GM19239 (cell line): ENCODE results near the gene RMI2.

Experiments
- DNase-seq: peaks from one replicate; pipeline ENCODE4 v3.0.0; 2011; ENCODE audit warnings: low spot score; ENCODE audit not compliant: insufficient read length
- FAIRE-seq: peaks from 2 replicates; lab custom pipeline; 2011; peaks lifted over from hg19 to GRCh38; lab: Jason Lieb, UNC

Gene RMI2

DNA sequence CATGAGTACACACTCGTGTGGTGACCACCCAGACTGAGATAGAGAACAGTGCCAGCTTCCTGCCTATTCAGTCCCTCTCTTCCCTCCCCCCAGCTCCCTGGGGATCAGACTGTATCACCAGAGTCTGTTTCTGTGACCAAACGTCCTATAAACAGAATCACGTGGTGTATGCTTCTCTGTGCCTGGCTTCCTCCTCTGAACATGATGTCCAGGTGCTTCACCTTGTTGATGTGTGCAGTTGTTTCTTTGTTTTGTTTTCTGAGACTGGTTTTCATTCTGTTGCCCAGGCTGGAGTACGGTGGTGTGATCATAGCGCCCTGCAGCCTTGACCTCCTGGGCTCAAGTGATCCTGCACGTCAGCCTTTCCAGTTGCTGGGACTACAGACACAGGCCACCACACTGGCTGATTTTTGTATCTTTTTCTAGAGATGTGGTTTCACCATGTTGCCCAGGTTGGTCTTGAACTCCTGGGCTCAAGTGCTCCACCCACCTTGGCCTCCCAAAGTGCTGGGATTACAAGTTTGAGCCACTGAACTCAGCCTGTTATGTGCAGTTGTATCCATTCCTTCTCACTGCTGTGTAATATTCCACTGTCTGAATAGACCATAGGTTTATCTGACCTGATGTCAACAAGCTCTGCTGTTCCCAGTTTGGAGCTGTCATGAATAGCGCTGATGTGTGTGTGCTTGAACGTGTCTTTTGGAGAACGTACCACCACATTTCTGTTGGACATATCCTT lies 35.2 kb upstream of the RMI2 start:
- FAIRE-seq = peak; percentile 87
- DNase-seq = no peak

DNA sequence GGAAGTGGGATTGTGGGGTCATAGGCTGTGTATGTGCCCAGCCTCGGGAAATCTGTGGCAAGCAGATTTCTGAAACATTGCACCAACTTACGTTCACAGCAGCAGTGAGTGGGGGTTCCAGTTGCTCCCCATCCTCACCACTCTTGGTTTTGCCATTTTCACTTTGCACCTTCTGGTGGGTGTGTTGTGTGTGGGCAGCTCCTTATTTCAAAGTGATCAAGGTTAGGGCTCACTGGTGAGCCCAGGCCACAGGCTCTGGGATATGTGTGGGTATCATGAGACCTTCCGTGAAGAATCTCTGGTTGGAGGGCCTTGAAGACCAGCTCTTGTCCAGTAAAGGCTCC lies 34.7 kb upstream of the RMI2 start:
- FAIRE-seq (no peak), DNase-seq (no peak)

DNA sequence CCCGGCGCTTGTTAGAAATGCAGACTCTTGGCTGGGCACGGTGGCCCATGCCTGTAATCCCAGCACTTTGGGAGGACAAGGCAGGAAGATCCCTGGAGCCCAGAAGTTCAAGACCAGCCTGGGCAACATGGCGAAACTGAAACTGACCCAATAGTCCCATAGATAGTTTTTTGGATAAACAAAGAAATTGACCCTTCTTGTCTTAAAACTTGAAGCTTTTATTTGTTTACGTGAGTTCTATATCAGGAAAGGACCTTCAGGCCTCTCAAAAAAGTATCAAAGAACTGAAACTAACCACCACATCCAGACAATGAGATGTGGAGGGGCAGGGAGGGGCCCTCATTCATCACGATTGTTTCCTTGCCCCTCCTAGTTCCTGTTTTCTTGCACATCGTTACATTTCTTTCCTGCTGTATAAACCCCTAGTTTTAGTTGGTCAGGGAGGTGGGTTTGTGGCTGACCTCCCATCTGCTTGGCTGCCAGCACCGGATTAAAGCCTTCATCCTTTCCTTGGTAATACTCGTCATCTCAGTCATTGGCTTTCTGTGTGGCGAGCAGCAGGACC lies 34.2 kb upstream of the RMI2 start:
- no peak for DNase-seq
- peak; percentile 85 for FAIRE-seq

GRCh38 chr16:11312718-11313492 lies 32.4 kb upstream of the RMI2 start:
- DNase-seq (no peak), FAIRE-seq (no peak)

DNA sequence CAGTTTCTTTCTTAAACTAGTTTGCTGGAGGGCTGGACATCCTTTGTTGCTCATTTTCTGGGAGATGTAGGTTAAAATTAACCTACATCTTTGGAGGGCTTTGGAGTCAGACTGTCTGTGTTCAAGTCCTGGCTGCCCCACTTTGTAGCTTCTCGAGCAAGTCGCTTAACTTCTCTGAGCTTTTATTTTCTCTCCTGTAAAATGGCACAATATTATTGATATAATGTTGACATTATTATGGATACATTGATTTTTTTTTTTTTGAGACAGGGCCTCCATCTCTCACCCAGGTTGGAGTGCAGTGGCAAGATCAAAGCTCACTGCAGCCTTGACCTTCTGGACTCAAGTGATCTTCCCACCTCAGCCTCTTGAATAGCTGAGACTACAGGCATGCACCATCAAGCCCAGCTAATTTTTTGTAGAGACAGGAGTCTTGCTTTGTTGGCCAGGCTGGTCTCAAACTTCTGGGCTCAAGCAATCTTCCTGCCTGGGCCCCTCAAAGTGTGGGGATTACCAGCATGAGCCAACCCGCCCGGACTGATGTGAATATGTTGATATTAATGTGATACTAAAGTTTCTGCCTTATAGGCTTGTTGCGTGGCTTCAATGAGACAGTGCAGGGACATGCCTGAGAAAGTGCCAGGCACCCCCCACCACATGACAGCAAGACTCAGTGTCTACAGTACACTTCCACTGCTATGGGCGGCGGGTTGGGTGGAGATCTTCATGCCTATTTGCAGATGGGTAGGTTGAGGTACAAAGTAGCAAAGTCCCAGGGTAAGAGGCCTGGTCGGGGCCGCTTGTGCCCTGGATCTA lies 31.6 kb upstream of the RMI2 start:
- no peak for FAIRE-seq
- no peak for DNase-seq

GRCh38 chr16:11314309-11314894 lies 30.9 kb upstream of the RMI2 start:
- FAIRE-seq (no peak), DNase-seq (no peak)

DNA sequence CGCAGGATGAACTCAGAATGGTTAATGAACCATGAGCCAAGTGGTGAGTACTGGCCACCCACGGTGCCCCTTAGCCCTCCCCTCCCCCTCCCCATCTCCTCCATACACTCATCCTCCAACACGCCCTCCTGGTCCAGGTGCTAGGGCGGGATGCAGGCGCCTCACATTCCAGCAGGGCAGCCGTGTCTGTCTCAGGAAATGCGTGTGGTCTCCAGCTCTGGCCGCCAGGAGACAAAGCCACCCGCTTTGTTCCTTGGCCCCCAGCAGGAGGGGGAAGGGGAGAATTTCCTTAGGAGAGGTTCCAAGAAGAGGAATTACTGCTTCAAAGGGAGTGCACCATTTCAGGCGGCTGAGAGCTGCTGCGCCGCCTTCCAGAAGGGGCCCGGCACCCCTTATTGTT lies 29.7 kb upstream of the RMI2 start:
- DNase-seq (no peak), FAIRE-seq (no peak)

- DNase-seq = no peak
- no peak for FAIRE-seq
Measured at GRCh38 chr16:11316331-11317015, 28.8 kb upstream of the RMI2 start.

- no peak for FAIRE-seq
- no peak for DNase-seq
Measured at GRCh38 chr16:11318817-11319216, 26.4 kb upstream of the RMI2 start.

DNA sequence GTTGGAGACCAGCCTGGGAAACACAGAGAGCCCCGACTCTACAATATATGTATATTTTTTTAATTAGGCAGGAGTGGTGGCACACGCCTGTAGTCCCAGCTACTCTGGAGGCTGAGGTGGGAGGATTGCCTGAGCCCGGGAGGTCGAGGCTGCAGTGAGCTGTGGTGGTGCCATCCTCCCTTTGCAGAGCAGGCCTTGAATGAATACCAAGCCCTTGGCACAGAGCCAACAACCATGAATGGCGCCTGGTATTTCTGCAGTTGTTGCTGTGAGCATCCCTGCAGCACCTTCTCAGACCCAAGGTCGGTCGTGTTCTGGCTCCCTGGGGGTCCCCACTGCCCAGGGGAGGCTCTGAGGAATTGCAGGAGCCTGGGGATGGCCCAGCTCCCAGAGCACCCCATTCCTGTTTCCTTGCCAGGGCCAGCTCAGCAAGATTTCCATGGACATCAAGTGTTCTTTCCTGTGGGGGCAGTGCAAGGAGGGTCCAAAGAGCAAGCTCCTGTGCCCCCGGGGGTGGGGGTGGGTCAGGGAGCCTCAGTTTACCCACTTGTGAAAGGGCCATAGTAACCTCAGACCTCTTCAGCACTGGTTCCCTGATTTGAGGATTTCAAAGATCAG lies 25.6 kb upstream of the RMI2 start:
- no peak for FAIRE-seq
- no peak for DNase-seq

GRCh38 chr16:11320170-11320569 lies 25.1 kb upstream of the RMI2 start:
- DNase-seq (no peak), FAIRE-seq (no peak)

DNA sequence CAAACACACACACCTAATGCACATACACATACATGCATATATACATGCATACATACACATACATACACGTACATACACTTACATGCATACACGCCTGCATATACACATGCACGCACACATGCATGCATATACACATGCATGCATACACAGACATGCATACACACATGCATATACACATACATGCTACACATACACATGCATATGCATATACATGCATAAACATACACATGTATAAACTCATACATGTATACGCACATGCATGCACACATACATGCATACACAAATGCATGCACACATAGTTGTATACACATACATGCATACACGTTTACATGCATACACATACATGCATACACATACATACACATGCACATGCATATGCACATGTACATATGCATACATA lies 23.6 kb upstream of the RMI2 start:
- no peak for DNase-seq
- no peak for FAIRE-seq

GRCh38 chr16:11322823-11323222 lies 22.4 kb upstream of the RMI2 start:
- DNase-seq (no peak), FAIRE-seq (no peak)

- FAIRE-seq = no peak
- DNase-seq = no peak
Measured at GRCh38 chr16:11323551-11324336, 21.5 kb upstream of the RMI2 start.

DNA sequence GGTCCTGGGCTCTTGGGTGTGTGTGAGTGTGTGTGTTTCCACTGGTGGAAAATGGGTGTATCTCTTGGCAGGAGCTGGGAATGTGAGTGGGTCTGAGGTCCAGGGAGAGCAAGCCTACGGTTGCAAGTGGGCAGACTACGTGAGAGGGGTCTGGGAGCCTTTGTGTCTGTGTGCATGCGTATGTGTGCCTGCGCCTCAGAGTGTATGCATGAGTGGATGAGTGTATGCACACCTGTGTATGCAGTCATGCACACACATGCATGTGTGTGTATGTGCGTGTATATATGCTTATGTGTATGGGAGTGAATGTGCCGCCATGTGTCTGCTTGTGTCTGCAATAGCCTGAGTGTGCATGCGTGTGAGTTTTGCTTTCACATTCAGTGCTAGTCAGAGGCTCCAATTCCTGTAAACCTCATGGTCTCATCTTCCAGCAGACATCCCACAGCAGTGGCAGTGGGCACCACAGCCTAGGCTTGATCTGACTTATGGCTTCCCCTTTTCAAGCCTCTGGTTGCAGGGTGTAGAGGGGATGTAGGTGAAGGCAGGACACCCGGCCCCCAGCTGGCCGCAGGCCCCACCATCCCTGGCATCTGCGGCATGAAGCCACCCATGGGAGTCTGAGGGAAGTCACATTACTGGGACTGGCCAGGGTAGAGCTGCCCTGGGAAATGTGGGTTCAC lies 19.7 kb upstream of the RMI2 start:
- FAIRE-seq (peak; percentile 72), DNase-seq (no peak)

GRCh38 chr16:11326084-11326736 lies 19.0 kb upstream of the RMI2 start:
- DNase-seq (no peak), FAIRE-seq (no peak)

GRCh38 chr16:11326737-11327276 lies 18.5 kb upstream of the RMI2 start:
- DNase-seq = no peak
- FAIRE-seq = peak; percentile 82
